Measurements from ENCODE around the gene IPO4. TPM values are rescaled to one million over a fixed set of nuclear protein-coding genes. Genes with fewer than 3 reads are reported as not detected.
A peak's percentile ranks its signal among the peaks of the same experiment; 100 is the strongest.

Gene IPO4
- total RNA-seq, 2 experiments from 2014 or later: 24.0 to 26.2 TPM

DNA sequence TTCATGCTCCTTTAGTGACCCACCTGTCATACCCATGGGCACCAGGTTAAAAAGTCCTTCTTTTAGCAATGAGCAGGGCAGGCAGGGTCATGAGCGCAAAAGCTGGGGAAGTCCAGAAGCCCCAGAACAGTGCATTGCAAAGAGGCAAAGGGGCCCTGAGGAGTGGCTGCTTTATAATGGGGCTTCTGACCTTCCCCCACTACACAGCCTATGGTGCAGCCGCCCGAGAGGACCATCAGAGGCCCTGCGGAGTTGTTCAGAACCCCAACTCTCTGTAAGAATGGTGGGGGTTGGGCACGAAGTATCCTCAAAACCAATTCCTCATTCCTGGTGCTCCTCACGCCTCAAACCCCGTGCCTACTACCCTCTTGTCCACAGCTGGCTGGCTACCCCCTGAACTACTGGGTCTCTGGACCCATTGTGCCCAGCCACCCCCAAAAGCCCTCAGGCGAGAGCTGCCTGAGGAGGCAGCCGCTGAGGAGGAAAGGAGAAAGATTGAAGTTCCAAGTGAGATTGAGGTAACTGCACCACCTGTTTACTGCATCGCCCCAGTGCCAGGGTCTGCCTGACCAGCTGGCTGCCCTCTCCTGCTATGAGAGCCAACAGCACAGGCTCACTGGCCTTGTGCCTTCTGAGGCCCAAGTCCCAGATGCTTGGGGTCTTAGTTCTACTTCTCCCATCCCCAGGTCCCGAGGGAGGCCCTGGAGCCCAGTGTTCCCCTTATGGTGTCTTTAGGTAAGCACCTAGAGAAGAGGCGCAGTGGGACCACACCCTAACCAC, 10.0 kb downstream of the IPO4 start:
- H3K4me1 Mint-ChIP-seq: peaks cover 13% of the 10 kb centered on the region
- ChIA-PET CTCF (interaction anchor here (2.6 kb wide), 1 partner anchor 17 kb away, joined by 10 read pairs; the partner anchor contains the start of gene IRF9), POLR2A (interaction anchor here (1.1 to 21.9 kb wide), 5 partner anchors 8 to 37 kb away, joined by 3 to 456 read pairs (median 11); partner anchors contain the start of genes IPO4, IRF9, MDP1 and REC8)
- no peaks in the 10 kb centered on the region for H3K9me3 Mint-ChIP-seq
- H3K36me3 Mint-ChIP-seq (ENCODE audit: low read depth): peaks cover 65% of the 10 kb centered on the region
- H3K27ac Mint-ChIP-seq: no peak overlapping the region
- H3K4me3 Mint-ChIP-seq: no peak overlapping the region
- DNase-seq: no peak
- H3K27me3 Mint-ChIP-seq: no peaks in the 10 kb centered on the region

DNA sequence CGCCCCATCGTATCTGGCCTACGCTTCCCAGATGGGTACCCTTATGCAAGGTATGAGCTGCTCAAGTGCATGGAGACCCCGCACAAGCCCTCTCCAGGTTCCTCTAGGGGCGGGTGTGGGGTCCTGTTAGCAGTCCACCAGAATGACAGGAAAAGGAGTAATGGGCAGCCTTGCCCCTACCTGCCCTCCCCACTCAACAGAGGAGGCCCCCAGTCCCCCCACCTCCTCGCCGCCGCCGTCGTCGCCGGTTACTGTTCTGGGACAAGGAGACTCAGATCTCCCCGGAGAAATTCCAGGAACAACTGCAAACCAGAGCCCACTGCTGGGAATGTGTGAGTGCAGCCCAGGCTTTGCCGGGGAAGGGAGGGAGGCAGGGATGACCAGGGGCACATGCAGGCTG, 10.7 kb downstream of the IPO4 start:
- peaks cover 65% of the 10 kb centered on the region for H3K36me3 Mint-ChIP-seq (ENCODE audit: low read depth)
- no peaks in the 10 kb centered on the region for H3K9me3 Mint-ChIP-seq
- no peak overlapping the region for H3K27ac Mint-ChIP-seq
- ChIA-PET CTCF (interaction anchor here (1.2 kb wide), 1 partner anchor 16 kb away, joined by 4 read pairs; the partner anchor contains the start of gene IRF9), POLR2A (interaction anchor here (0.8 to 21.9 kb wide), 5 partner anchors 9 to 63 kb away, joined by 3 to 456 read pairs (median 4); partner anchors contain the start of genes CHMP4A, DCAF11, IPO4 and IRF9)
- no peak for DNase-seq
- no peak overlapping the region for H3K4me3 Mint-ChIP-seq
- no peaks in the 10 kb centered on the region for H3K27me3 Mint-ChIP-seq
- peaks cover 13% of the 10 kb centered on the region for H3K4me1 Mint-ChIP-seq

DNA sequence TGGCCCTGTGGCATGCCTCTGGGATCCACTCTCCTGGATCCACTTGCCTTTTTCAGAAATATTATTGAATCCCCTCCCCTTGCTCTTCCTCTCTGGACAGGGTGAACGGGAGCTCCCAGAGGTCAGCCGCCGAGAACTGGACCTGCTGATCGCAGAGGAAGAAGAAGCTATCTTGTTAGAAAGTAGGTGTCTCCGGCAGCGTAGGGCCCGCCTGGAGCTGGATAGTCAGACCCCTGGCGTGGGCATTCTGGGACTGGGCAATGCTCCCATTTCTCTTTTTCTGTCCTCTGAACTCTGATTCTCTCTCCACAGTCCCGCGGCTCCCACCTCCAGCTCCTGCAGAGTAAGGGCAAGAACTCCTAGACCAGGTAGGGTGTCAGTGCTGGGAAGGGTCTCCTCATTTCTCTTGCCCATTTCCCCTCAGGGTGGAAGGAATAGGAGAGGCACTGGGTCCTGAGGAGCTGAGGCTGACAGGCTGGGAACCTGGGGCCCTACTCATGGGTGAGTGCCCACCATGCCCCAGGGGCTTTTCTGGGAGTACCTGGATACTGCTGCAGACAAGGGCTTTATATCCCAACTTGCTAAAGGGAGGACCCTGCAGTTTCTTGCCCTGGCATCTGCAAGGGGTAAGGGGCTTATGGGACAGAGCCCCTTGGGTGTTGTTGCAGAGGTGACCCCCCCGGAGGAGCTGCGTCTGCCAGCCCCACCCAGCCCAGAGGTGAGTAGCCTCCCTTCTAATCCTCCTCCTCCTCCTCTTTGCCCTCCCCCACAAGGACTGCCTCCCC, 11.4 kb downstream of the IPO4 start:
- no peaks in the 10 kb centered on the region for H3K9me3 Mint-ChIP-seq
- no peaks in the 10 kb centered on the region for H3K27me3 Mint-ChIP-seq
- peaks cover 63% of the 10 kb centered on the region for H3K36me3 Mint-ChIP-seq (ENCODE audit: low read depth)
- no peak overlapping the region for H3K4me3 Mint-ChIP-seq
- POLR2A ChIA-PET: interaction anchor here (0.8 to 21.9 kb wide), 6 partner anchors 10 to 63 kb away, joined by 3 to 456 read pairs (median 5); partner anchors contain the start of genes CHMP4A, DCAF11, EMC9 and IPO4
- H3K27ac Mint-ChIP-seq: no peak overlapping the region
- no peak for DNase-seq
- H3K4me1 Mint-ChIP-seq: peaks cover 14% of the 10 kb centered on the region
- CTCF ChIA-PET: interaction anchor here (1.2 kb wide), 1 partner anchor 16 kb away, joined by 4 read pairs; the partner anchor contains the start of gene IRF9

DNA sequence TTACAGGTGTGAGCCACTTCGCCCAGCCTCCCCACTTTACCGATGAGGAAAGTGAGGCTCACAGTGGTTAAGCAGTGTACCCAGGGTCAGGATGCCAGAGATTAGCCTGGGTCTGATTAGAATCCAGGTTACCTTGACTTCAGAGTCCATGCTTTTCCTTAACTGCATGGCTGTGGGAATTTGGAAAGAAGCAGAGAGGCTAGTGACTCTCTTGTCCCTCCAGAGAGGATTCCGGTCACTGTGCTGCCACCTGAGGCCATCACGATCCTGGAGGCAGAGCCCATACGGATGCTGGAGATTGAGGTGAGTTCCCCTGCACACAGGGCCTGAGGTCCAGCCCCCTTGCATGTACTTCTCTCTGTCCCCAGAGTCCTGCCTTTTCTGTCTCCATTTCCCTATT, 12.0 kb downstream of the IPO4 start:
- ChIA-PET POLR2A (interaction anchor here (1.1 to 21.9 kb wide), 6 partner anchors 10 to 62 kb away, joined by 4 to 456 read pairs (median 8); partner anchors contain the start of genes DCAF11, EMC9, IPO4 and IRF9), CTCF (no interaction called here)
- Mint-ChIP-seq H3K27me3 (no peaks in the 10 kb centered on the region), H3K36me3 (ENCODE audit: low read depth) (peaks cover 67% of the 10 kb centered on the region), H3K27ac (no peak overlapping the region), H3K9me3 (no peaks in the 10 kb centered on the region), H3K4me1 (peaks cover 20% of the 10 kb centered on the region), H3K4me3 (no peak overlapping the region)
- no peak for DNase-seq

DNA sequence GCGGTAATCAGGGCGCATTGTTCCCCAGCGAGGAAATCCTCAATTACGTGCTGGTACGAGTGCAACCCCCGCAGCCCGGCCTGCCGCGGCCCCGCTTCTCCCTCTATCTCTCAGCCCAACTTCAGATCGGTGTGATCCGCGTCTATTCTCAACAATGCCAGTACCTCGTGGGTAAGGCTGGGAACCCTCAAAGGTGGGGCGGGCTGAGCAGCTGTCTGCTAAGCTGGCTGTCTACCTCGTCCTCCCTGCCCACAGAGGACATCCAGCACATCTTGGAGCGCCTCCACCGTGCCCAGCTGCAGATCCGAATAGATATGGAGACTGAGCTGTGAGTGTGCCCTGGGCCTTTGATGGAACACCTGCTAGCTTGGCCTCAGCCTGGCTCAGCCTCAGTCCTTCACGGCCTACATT, 15.7 kb downstream of the IPO4 start:
- no peak for DNase-seq
- H3K9me3 Mint-ChIP-seq: no peaks in the 10 kb centered on the region
- H3K27me3 Mint-ChIP-seq: no peaks in the 10 kb centered on the region
- no peak overlapping the region for H3K4me3 Mint-ChIP-seq
- H3K27ac Mint-ChIP-seq: peak overlapping the region; percentile 57
- peaks cover 42% of the 10 kb centered on the region for H3K4me1 Mint-ChIP-seq
- POLR2A ChIA-PET: interaction anchor here (1.0 to 21.9 kb wide), 5 partner anchors 6 to 69 kb away, joined by 3 to 456 read pairs (median 8); partner anchors contain the start of genes EMC9, IPO4, IRF9 and REC8
- CTCF ChIA-PET: no interaction called here
- H3K36me3 Mint-ChIP-seq (ENCODE audit: low read depth): peaks cover 62% of the 10 kb centered on the region

DNA sequence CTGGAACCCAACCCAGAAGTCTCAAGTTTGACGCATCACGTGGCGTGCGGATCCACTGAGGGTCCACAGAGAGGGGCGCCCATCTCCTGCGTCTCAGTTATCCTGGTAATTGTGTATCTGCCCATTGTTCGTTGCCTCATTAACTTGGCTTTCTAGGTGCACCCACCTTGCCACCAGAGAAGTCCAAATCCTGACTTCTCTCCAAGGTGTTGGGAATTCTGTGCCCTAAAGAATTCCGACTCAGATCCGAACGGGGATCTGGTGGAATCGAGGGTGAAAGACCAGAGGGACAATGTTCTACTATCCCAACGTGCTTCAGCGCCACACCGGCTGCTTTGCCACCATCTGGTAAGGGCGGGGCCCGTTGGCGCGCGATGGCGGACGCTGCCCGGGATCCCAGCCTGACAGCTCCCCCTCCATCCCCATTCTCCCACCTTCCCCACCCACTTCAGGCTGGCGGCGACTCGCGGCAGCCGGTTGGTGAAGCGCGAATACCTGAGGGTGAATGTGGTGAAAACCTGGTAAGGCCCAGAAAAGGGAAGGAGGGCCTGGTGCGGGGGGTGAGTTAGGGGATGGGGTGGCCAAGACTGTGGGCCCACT, 16.3 kb downstream of the IPO4 start:
- H3K27me3 Mint-ChIP-seq: no peaks in the 10 kb centered on the region
- H3K36me3 Mint-ChIP-seq (ENCODE audit: low read depth): peaks cover 62% of the 10 kb centered on the region
- ChIA-PET POLR2A (interaction anchor here (0.6 to 21.9 kb wide), 5 partner anchors 6 to 63 kb away, joined by 3 to 456 read pairs (median 8); partner anchors contain the start of genes DCAF11, IPO4, IRF9 and REC8), CTCF (no interaction called here)
- no peak for DNase-seq
- H3K27ac Mint-ChIP-seq: peak overlapping the region; percentile 26
- peak overlapping the region; percentile 46 for H3K4me3 Mint-ChIP-seq
- peaks cover 46% of the 10 kb centered on the region for H3K4me1 Mint-ChIP-seq
- H3K9me3 Mint-ChIP-seq: no peaks in the 10 kb centered on the region

DNA sequence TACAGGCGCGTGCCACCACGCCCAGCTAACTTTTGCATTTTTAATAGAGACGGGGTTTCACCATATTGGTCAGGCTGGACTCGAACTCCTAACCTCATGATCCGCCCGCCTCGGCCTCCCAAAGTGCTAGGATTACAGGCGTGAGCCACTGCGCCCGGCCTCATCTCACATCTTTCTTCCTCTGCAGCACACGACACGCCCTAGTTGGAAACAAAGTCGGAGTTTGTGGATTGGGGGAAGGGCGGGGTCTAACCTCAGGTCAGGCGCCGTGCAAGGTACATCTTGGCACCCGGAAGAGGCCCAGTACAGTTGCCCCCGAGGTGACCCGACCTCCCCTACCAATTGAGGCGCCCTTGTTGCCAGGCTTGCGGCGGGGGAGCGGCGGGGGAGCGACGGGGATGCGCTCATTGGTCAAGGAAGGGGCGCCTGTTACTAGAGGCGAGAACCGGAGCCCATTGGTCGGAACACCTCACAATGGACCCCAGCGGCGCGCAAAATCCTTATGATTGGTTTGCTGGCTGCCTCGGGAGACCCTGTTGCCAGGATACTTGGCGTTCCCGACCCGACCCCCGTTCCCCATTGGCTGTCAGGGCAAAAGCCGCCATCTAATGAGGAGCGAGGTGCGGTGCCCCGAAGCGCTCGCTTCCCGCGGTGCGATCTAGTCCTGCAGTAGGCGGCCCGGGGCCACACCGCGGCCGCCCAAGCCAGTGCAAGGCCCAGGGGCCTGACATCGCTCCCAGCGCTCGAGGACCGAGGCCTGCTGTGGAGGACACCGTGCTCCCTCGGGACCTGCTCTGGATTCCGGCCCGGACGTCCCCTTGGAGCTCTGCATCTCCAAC, 17.0 kb downstream of the IPO4 start, which contains the start of gene REC8:
TSS of gene REC8 (plus strand) at position 659 of the 839 bp plus-strand sequence. CDS start 473 bp downstream, outside the sequence.
- H3K4me1 Mint-ChIP-seq: peaks cover 50% of the 10 kb centered on the region
- H3K4me3 Mint-ChIP-seq: peak within 1 kb of the TSS; percentile 67
- H3K9me3 Mint-ChIP-seq: no peaks in the 10 kb centered on the region
- H3K27me3 Mint-ChIP-seq: no peaks in the 10 kb centered on the region
- POLR2A ChIA-PET: interaction anchor here (0.6 to 21.9 kb wide), 8 partner anchors 5 to 77 kb away, joined by 3 to 652 read pairs (median 8); partner anchors contain the start of genes DCAF11, EMC9, IPO4 and IRF9
- H3K27ac Mint-ChIP-seq: peak within 1 kb of the TSS; percentile 79
- DNase-seq: peak; percentile 74
- CTCF ChIA-PET: interaction anchor here (0.7 to 3.2 kb wide), 2 partner anchors 11 to 114 kb away, joined by 3 to 15 read pairs; partner anchors contain the start of gene IRF9
- H3K36me3 Mint-ChIP-seq (ENCODE audit: low read depth): peaks cover 62% of the 10 kb centered on the region

DNA sequence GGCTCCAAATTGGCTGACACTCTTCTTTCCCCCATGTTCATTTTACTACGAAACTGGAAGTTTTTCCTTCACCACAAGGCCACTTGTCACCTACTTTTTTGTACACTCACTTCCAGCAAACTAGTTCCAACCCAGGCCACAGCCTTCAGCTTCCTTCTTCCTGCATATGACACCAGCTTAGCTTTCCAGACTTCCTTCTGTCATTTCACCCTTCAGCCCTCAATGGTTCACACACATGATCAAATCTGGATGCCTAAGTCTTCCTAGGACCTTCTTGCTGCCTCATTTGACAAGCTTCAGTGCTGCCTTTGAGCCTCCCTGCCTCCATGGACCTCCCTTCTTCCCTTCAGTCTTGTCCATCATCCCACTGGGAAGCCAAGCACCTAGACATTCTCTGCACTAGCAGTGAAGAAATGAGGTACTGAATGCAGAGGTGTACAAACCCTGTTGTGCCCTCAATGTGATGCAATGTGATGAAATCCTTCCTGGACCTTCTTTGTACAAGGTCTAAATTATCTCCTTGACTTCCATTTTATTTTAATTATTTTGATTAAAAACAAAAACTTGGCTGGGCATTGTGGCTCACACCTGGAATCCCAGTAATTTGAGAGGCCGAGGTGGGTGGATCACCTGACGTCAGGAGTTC, 21.0 kb downstream of the IPO4 start:
- peaks cover 72% of the 10 kb centered on the region for H3K4me1 Mint-ChIP-seq
- peaks cover 79% of the 10 kb centered on the region for H3K36me3 Mint-ChIP-seq (ENCODE audit: low read depth)
- no peak for DNase-seq
- ChIA-PET POLR2A (interaction anchor here (0.7 to 18.6 kb wide), 5 partner anchors 12 to 28 kb away, joined by 3 to 652 read pairs (median 6); partner anchors contain the start of genes EMC9, IPO4, PSME1 and PSME2), CTCF (no interaction called here)
- peak overlapping the region; percentile 57 for H3K27ac Mint-ChIP-seq
- no peaks in the 10 kb centered on the region for H3K27me3 Mint-ChIP-seq
- no peaks in the 10 kb centered on the region for H3K9me3 Mint-ChIP-seq
- H3K4me3 Mint-ChIP-seq: no peak overlapping the region

DNA sequence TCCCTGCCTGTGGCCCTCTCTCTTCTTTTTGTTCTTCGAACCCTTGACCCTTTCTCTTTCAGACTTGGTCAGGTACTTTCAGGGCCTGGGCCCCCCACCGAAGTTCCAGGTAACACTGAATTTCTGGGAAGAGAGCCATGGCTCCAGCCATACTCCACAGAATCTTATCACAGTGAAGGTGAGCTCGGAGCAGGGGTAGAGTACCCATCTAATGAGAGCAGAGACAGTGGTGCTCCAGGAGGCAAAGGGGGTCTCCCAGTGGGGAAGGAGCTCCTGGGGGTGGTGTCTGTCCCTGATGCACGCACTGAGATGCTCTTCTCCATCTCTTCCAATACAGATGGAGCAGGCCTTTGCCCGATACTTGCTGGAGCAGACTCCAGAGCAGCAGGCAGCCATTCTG, 22.8 kb downstream of the IPO4 start:
- H3K9me3 Mint-ChIP-seq: no peaks in the 10 kb centered on the region
- H3K27ac Mint-ChIP-seq: no peak overlapping the region
- CTCF ChIA-PET: no interaction called here
- H3K27me3 Mint-ChIP-seq: no peaks in the 10 kb centered on the region
- POLR2A ChIA-PET: interaction anchor here (0.8 to 18.6 kb wide), 6 partner anchors 15 to 57 kb away, joined by 4 to 652 read pairs (median 8); partner anchors contain the start of genes CHMP4A, DCAF11, EMC9 and IPO4
- no peak for DNase-seq
- no peak overlapping the region for H3K4me3 Mint-ChIP-seq
- peaks cover 84% of the 10 kb centered on the region for H3K36me3 Mint-ChIP-seq (ENCODE audit: low read depth)
- peaks cover 67% of the 10 kb centered on the region for H3K4me1 Mint-ChIP-seq

DNA sequence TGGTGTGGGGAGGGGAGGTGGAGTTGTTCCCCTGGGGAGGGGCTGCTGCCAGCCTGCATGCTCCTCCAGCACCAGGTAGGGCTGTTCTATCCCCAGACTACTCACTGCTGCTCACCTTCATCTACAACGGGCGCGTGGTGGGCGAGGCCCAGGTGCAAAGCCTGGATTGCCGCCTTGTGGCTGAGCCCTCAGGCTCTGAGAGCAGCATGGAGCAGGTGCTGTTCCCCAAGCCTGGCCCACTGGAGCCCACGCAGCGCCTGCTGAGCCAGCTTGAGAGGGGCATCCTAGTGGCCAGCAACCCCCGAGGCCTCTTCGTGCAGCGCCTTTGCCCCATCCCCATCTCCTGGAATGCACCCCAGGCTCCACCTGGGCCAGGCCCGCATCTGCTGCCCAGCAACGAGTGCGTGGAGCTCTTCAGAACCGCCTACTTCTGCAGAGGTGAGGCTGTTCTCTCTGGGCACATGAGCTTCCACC, 24.1 kb downstream of the IPO4 start:
- peak overlapping the region; percentile 47 for H3K4me3 Mint-ChIP-seq
- H3K27me3 Mint-ChIP-seq: no peaks in the 10 kb centered on the region
- no peaks in the 10 kb centered on the region for H3K9me3 Mint-ChIP-seq
- ChIA-PET POLR2A (interaction anchor here (0.7 to 18.6 kb wide), 8 partner anchors 16 to 106 kb away, joined by 3 to 652 read pairs (median 6); partner anchors contain the start of genes DCAF11, EMC9, IPO4 and PSME1), CTCF (no interaction called here)
- H3K27ac Mint-ChIP-seq: peak overlapping the region; percentile 58
- H3K36me3 Mint-ChIP-seq (ENCODE audit: low read depth): peaks cover 87% of the 10 kb centered on the region
- peaks cover 71% of the 10 kb centered on the region for H3K4me1 Mint-ChIP-seq
- DNase-seq: no peak

DNA sequence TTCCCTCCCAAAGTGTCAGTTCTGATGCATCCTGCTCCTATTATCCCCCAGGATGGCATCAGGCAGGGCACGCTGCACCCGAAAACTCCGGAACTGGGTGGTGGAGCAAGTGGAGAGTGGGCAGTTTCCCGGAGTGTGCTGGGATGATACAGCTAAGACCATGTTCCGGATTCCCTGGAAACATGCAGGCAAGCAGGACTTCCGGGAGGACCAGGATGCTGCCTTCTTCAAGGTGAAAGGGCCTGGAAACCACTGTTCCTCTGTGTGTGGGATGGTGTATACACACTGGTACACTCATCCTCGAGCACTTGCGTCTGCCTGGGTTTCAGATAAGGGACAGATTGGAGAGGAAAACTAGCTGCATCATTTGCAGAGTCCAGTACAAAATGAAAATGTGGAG, 26.5 kb downstream of the IPO4 start:
- Mint-ChIP-seq H3K9me3 (no peaks in the 10 kb centered on the region), H3K27me3 (no peaks in the 10 kb centered on the region), H3K36me3 (ENCODE audit: low read depth) (peaks cover 91% of the 10 kb centered on the region), H3K4me1 (peaks cover 60% of the 10 kb centered on the region), H3K27ac (peak overlapping the region; percentile 100), H3K4me3 (peak overlapping the region; percentile 100)
- POLR2A ChIA-PET: interaction anchor here (0.7 to 18.6 kb wide), 38 partner anchors 18 to 1155 kb away, joined by 3 to 652 read pairs (median 10); partner anchors contain the start of genes CARMIL3, CBLN3, CHMP4A and CIDEB
- CTCF ChIA-PET: interaction anchor here (0.8 to 3.4 kb wide), 21 partner anchors 11 to 145 kb away, joined by 3 to 76 read pairs (median 12); partner anchors contain the start of genes CHMP4A, CIDEB, DCAF11 and EMC9
- DNase-seq: peak; percentile 27

All from activated CD4-positive, alpha-beta memory T cell treated with anti-CD3 and anti-CD28 coated beads, Interleukin-2, amount 10 ng/mL, durations not matched to agents 7 days and 5 days (primary cell).